LNCaP clone FGC (cell line): ENCODE data around the gene DMRT2.

Experiments
- DNase-seq: peaks from one replicate; pipeline ENCODE4 v3.0.0-alpha.2; 2011; ENCODE audit warnings: low read depth
- H3K4me3 ChIP-seq: 2 replicates; pipeline ENCODE4 v1.5.1; 2011; ENCODE audit warnings: mild to moderate bottlenecking, low read depth, low read length, control low read depth
- TF ChIP-seq, protein P1 (sequence below): IDR thresholded peaks from 2 replicates; pipeline ENCODE4 v1.5.1; 2012; ENCODE audit warnings: mild to moderate bottlenecking; ENCODE audit not compliant: control insufficient read depth, insufficient read depth; ENCODE audit errors: extremely low read depth

Gene DMRT2

DNA sequence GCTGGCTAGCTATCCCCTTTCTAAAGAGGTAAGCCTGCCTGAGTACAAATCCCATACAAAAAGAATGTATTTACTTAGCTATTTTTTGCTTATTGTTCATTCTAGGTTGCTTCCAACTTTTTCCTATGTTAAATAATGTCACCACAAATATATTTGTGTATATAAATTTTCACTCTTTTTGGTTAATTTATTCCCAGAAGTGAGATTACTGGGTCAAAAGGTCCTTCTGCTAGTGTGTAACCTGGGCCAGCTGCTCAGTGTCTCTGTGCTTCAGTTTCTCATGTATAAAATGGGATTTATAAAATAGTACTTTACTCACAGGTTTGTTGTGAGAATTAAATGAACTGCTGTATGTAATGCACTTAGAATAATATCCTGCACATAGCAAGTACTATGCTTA, 23.9 kb upstream of the DMRT2 start:
- TF ChIP-seq, protein P1, sequence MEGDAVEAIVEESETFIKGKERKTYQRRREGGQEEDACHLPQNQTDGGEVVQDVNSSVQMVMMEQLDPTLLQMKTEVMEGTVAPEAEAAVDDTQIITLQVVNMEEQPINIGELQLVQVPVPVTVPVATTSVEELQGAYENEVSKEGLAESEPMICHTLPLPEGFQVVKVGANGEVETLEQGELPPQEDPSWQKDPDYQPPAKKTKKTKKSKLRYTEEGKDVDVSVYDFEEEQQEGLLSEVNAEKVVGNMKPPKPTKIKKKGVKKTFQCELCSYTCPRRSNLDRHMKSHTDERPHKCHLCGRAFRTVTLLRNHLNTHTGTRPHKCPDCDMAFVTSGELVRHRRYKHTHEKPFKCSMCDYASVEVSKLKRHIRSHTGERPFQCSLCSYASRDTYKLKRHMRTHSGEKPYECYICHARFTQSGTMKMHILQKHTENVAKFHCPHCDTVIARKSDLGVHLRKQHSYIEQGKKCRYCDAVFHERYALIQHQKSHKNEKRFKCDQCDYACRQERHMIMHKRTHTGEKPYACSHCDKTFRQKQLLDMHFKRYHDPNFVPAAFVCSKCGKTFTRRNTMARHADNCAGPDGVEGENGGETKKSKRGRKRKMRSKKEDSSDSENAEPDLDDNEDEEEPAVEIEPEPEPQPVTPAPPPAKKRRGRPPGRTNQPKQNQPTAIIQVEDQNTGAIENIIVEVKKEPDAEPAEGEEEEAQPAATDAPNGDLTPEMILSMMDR, result no peak
- no peak for DNase-seq
- no peak overlapping the region for H3K4me3 ChIP-seq

DNA sequence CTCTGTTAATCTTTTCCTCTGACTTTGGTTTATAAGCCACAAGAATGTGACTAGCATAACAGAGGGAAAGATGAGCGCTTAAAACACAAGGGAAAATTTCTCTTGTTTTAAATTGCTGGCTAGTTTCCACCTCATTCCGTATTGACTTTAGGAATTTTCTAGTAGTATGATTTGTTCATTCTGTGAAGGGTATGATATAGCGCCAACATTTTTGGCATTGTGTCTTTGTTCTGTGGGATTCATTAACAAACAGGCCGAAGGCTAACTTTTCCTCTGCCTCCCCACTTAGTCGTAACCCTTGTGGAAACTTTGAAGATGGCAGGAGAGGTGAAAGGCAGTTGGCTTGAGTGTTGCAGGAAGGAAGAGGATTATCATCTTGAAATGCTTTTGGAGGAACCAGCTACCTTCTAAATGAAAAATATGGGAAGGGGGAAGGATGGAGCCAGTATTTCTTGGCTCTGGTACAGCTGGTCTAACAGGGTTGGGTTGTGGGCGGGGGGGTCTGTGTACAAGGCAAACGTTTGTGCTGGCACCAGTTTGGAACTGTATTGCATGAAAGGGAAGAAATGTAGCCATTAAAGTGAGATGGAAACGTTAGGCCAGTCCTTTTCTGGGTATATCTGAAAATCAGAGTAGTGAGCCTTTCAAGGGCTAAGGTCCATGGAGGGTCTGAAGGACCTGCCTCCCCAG, 21.5 kb upstream of the DMRT2 start:
- TF ChIP-seq, protein P1, result no peak
- DNase-seq, result no peak
- H3K4me3 ChIP-seq, result no peak overlapping the region

DNA sequence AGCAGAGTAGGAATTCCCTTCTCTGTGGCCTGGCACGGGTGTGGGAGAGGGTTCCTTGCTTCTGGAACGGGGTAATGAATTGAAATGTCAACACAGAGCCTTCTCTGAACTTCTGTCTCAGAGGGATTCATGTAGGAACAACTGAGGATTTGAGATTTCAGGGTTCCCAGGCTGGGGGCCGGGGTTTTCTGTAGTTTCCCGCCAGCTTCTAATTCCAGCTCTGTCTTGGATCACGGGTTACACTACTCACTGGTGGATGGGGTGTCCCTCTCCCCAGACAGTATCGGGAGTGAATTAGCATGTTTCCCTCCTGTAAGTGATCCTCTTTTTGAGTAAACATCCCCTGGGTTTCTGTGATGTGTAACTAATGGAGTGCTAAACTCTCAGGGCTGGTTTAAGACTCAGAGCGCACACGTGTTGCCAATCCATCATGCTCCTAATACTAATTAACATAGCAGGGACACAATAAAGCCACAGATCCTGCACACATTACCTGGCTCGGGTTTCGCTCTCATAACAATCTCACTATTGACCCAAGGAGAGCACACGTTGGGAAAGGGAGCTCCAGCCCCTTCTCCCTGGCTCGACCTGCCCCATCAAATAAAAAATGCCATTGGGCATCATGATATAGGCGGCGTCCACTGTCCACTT, 18.1 kb upstream of the DMRT2 start:
- DNase-seq, result no peak
- H3K4me3 ChIP-seq, result no peak overlapping the region
- TF ChIP-seq, protein P1, result no peak

DNA sequence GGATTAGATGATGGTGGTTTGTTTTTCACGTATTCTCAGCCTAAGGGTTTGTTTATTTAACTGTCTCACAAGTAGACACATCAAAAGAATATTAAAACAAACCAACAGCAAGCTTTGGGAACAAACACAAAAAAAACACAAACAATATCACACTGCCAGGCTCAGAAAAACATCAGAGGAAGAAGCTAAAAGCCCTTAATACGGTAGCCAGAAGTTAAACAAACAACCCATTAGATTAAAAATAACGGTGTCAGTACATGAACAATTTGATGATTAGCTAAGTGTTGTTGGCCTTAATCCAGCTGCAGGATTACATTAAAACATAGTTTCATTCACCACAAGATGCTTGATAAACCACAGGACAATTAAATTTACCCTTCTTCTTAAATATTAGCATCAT, 15.9 kb upstream of the DMRT2 start:
- TF ChIP-seq, protein P1, result no peak
- H3K4me3 ChIP-seq, result no peak overlapping the region
- DNase-seq, result no peak

DNA sequence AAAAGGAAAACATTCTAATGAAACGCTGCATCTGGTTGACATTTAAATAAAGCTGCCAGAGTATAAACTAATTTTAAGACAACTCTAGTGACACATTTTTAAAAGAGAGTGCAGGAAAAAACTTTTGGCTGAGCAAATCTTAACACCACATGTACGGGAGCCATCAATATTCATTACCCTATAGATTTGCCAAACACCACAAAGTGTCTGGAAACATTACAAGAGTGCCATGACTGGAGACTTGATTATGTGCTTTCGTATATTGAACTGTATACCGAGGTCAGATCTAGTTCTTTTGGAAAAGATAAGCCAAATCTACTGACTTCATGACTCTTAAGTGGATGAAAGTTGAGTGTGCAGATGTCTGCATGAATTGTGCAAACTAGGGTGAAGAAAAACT, 10.6 kb upstream of the DMRT2 start:
- no peak for DNase-seq
- no peak overlapping the region for H3K4me3 ChIP-seq
- TF ChIP-seq, protein P1, result no peak

DNA sequence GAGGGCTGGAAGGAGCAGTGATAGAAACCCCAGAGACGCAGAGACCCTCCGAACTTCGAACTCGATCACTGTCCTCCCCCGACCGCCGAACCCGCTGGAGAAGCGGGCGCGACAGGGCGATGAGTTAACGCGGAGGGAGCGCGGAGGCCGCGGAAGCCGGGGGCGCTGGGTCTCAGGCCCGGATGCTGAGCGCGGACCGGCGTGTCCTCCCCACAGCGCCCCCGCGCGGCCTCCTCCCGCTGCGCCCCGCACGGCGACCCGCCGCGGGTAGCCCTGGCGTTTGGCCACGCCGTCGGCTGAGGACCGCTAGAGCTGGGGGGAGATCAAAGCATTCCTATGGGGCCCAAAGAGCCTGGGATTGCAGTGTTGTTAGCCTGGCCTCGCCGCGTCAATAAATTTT, 7.7 kb upstream of the DMRT2 start:
- H3K4me3 ChIP-seq, result no peak overlapping the region
- TF ChIP-seq, protein P1, result no peak
- no peak for DNase-seq

DNA sequence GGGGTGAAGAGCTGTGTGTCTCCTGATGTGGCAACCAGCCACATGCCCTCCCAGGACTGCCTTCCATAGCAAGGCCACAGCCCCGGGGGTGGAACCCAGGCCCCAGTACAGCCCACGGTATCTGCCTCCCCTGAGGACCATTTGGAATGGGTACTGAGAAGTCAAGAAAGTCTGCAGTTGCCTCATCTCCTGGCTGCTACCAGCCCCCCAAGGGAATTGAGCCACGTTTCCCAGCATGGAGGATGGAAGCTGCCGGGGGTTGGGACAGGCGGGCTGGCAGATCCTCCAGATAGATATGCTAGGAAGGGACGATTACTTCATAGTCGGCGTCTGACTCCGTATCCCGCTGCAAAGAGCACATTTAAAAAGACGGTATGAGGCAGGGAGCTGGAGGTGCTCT, 5.5 kb upstream of the DMRT2 start:
- TF ChIP-seq, protein P1, result no peak
- no peak for DNase-seq
- no peak overlapping the region for H3K4me3 ChIP-seq
